Upper lobe of left lung (tissue), 6 donors: ENCODE data around the gene SERPINA12. TPM values are rescaled to one million over a fixed set of nuclear protein-coding genes. Genes with fewer than 3 reads are reported as not detected.
A peak's percentile ranks its signal among the peaks of the same experiment; 100 is the strongest.

ENCODE experiments used
- ATAC-seq, 2 donors: fragments of 200-7000 bp; cut with Tn5 transposase; one replicate each; pipeline ENCODE4 v1.9.1; 2022; ENCODE audit warnings: mild to moderate bottlenecking in 2 of 2, moderate library complexity in 2 of 2; ENCODE audit not compliant: low FRiP score in 2 of 2
- DNase-seq, 2 donors: peaks; one replicate each; pipeline ENCODE4 v3.0.0-alpha.2; 2019 to 2020
- H3K27ac ChIP-seq, 4 donors: fragments of 200-600 bp; sonication (generic); one replicate each; pipeline ENCODE4 v1.5.1; 2016 to 2019
- H3K27me3 ChIP-seq, 4 donors: fragments of 200-600 bp; sonication (generic); one replicate each; pipeline ENCODE4 v1.5.1; 2017 to 2019
- H3K36me3 ChIP-seq, 4 donors: fragments of 200-600 bp; sonication (generic); one replicate each; pipeline ENCODE4 v1.5.1; 2016 to 2019
- H3K4me1 ChIP-seq, 4 donors: fragments of 200-600 bp; sonication (generic); one replicate each; pipeline ENCODE4 v1.5.1; 2018 to 2019
- H3K4me3 ChIP-seq, 4 donors: fragments of 200-600 bp; sonication (generic); one replicate each; pipeline ENCODE4 v1.5.1; 2017 to 2019; ENCODE audit warnings: mild to moderate bottlenecking in 2 of 4, moderate library complexity in 1 of 4
- H3K9me3 ChIP-seq, 4 donors: fragments of 200-600 bp; sonication (generic); one replicate each; pipeline ENCODE4 v1.5.1; 2018 to 2019
- EP300 ChIP-seq, 4 donors: sonication (generic); formaldehyde crosslinking; IDR thresholded peaks; one replicate each; pipeline ENCODE4 v1.5.1; 2017; ENCODE audit warnings: antibody characterized with exemption in 4 of 4, control low read depth in 2 of 4
- POLR2A ChIP-seq, 4 donors: fragments of 450-650 bp; IDR thresholded peaks; one replicate each; pipeline ENCODE4 v1.5.1; 2016 to 2017; ENCODE audit warnings: antibody characterized with exemption in 4 of 4, mild to moderate bottlenecking in 2 of 4
- POLR2AphosphoS5 ChIP-seq, 2 donors: sonication (generic); formaldehyde crosslinking; IDR thresholded peaks; one replicate each; pipeline ENCODE4 v1.5.1; 2017; ENCODE audit warnings: antibody characterized with exemption in 2 of 2
- WGBS, 2 donors: methylation state at CpG; one replicate each; pipeline ENCODE4 v1.1.5; 2017 to 2018; 5-methylcytosine and 5-hydroxymethylcytosine counted together
- total RNA-seq, 6 donors: library from RNA; depleted of rRNA in 4 of 6; stranded (reverse); fragments of >200 nt in 4 of 6; gene quantifications; one replicate each; pipeline versions ENCODE4 v1.1.0 to v1.2.1, GENCODE V29; 2016 to 2021
- TF ChIP-seq, protein P1 (sequence below), 6 experiments: fragments of 450-650 bp in 4 of 6; fragments of 200-600 bp in 2 of 6; sonication (generic) in 2 of 6; IDR thresholded peaks; one replicate each; pipeline ENCODE4 v1.5.1; 2016 to 2019; ENCODE audit warnings: antibody characterized with exemption in 6 of 6
- donor health status: DM: no; HTN: no; CAD: no; lungs with moderate emphysema.
- donor health status: DM: no; HTN: yes; CAD: no; lungs with severe emphysema.

SERPINA12 gene, protein sequence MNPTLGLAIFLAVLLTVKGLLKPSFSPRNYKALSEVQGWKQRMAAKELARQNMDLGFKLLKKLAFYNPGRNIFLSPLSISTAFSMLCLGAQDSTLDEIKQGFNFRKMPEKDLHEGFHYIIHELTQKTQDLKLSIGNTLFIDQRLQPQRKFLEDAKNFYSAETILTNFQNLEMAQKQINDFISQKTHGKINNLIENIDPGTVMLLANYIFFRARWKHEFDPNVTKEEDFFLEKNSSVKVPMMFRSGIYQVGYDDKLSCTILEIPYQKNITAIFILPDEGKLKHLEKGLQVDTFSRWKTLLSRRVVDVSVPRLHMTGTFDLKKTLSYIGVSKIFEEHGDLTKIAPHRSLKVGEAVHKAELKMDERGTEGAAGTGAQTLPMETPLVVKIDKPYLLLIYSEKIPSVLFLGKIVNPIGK
- total RNA-seq: not detected

DNA sequence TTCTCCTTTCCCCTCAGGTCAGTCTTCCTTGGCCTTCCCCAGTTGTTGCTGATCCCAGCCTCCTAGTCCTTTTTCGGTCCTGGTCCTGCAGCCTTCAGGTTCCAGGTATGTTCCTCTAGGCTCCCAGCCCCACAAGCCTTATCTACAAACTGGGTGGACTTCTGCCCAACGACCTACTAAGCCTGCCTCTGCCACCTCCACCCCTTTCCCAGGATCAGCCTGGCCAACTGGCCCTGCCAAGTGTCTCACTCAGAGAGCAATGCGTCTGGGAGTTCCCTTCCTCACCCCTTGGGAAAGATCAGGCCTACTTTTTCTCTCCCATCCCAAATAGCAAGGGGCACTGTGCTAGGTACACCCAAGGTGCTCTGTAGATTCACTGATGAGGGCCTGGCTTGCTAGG is at the start of gene SERPINA12:
SERPINA12 (minus strand) TSS at position 114 of the 400 bp plus-strand sequence. CDS start 11,072 bp downstream, outside the sequence.
- ATAC-seq: no peak
- Histone ChIP-seq H3K9me3 (no peaks in the 10 kb centered on the region), H3K27me3 (no peaks in the 10 kb centered on the region), H3K4me3 (no peak within 1 kb of the TSS), H3K4me1 (no peaks in the 10 kb centered on the region), H3K36me3 (no peaks in the 10 kb centered on the region), H3K27ac (no peak within 1 kb of the TSS)
- no peak for DNase-seq
- WGBS, 2 donors: 71 to 73% methylated on average over 3 of the region's 3 CpGs
- TF ChIP-seq, protein P1, sequence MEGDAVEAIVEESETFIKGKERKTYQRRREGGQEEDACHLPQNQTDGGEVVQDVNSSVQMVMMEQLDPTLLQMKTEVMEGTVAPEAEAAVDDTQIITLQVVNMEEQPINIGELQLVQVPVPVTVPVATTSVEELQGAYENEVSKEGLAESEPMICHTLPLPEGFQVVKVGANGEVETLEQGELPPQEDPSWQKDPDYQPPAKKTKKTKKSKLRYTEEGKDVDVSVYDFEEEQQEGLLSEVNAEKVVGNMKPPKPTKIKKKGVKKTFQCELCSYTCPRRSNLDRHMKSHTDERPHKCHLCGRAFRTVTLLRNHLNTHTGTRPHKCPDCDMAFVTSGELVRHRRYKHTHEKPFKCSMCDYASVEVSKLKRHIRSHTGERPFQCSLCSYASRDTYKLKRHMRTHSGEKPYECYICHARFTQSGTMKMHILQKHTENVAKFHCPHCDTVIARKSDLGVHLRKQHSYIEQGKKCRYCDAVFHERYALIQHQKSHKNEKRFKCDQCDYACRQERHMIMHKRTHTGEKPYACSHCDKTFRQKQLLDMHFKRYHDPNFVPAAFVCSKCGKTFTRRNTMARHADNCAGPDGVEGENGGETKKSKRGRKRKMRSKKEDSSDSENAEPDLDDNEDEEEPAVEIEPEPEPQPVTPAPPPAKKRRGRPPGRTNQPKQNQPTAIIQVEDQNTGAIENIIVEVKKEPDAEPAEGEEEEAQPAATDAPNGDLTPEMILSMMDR (IDR thresholded peaks at IDR 0.05): no peak
- TF ChIP-seq POLR2A (IDR thresholded peaks at IDR 0.05): no peak
- TF ChIP-seq POLR2AphosphoS5 (IDR thresholded peaks at IDR 0.05): no peak
- TF ChIP-seq EP300 (IDR thresholded peaks at IDR 0.05): no peak

DNA sequence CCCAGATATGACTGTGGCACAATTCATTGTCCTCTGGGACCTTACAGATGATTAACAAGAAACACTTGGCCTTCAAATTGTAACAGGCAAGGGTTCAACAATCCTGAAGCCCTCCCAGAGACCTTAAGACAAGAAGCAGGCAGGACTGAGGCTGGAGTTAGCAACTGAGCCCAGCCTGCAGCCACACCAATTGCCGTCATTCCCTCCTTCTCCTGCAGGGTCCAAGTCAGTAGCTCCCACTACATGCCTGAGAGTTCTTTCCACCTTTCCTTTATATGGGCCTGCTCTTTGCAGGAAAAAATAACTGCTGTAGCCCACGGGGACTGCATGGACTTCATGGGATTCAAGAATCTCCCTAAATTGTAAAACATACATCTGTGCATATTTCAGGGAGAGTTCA is 49.6 kb upstream of the SERPINA12 start:
- ATAC-seq (no peak), DNase-seq (peak in 1 of 2 donors; percentile 3)
- no peak overlapping the region for H3K4me3 ChIP-seq
- H3K27me3 ChIP-seq: no peaks in the 10 kb centered on the region
- H3K4me1 ChIP-seq: no peaks in the 10 kb centered on the region
- TF ChIP-seq EP300 (IDR thresholded peaks at IDR 0.05) (no peak), POLR2AphosphoS5 (IDR thresholded peaks at IDR 0.05) (no peak), POLR2A (IDR thresholded peaks at IDR 0.05) (no peak)
- TF ChIP-seq, protein P1 (IDR thresholded peaks at IDR 0.05): no peak
- H3K36me3 ChIP-seq: no peaks in the 10 kb centered on the region
- no peaks in the 10 kb centered on the region for H3K9me3 ChIP-seq
- WGBS, 2 donors: 63 to 81% methylated on average over 2 of the region's 2 CpGs
- no peak overlapping the region for H3K27ac ChIP-seq

DNA sequence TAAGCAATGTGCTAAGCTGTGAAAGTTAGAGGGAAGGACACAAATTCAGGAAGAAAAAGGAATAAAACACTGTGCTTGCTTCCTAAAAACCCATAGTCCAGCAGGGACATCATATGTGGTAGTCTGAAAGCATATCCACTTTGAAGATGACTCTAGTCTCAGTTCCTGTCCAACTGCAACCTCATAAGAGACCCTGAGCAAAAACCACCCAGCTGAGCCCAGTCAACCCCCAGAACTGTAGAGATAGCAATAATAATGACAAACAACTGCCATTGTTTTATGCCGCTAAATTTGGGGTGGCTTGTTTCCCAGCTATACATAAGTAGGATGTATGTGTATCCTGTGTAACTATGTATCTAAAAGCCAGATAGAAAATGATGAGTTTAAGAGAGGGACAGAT is 48.1 kb upstream of the SERPINA12 start:
- no peak for ATAC-seq

DNA sequence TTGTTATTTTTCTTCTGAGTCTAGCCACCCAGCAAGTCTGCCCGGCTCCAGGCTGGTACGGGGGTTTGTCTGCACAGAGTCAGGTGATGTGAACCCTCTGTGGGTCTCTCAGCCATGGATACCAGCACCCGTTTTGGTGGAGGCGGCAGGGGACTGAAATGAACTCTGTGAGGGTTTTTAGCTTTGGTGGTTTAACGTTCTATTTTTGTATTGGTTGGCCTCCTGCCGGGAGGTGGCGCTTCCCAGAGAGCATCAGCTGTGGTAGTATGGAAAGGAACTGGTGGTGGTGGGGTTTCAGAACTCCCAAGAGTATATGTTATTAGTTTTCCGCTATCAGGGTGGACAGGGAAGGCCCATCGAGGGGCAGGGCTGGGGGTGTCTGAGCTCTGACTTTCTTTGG is 46.7 kb upstream of the SERPINA12 start:
- no peak overlapping the region for H3K27ac ChIP-seq
- H3K4me3 ChIP-seq: no peak overlapping the region
- 87 to 95% methylated on average over 9 of the region's 9 CpGs for WGBS, 2 donors
- no peaks in the 10 kb centered on the region for H3K4me1 ChIP-seq
- no peaks in the 10 kb centered on the region for H3K27me3 ChIP-seq
- DNase-seq (no peak), ATAC-seq (no peak)
- H3K9me3 ChIP-seq: no peaks in the 10 kb centered on the region
- H3K36me3 ChIP-seq: no peaks in the 10 kb centered on the region
- TF ChIP-seq, protein P1 (IDR thresholded peaks at IDR 0.05): no peak
- TF ChIP-seq POLR2AphosphoS5 (IDR thresholded peaks at IDR 0.05) (no peak), EP300 (IDR thresholded peaks at IDR 0.05) (no peak), POLR2A (IDR thresholded peaks at IDR 0.05) (no peak)

More for the DNA sequence above, 48.1 kb upstream of the SERPINA12 start:
- no peak for DNase-seq
- WGBS, 2 donors: 86 to 87% methylated on average over 1 of the region's 1 CpG
- Histone ChIP-seq H3K4me3 (no peak overlapping the region), H3K9me3 (no peaks in the 10 kb centered on the region), H3K27ac (no peak overlapping the region), H3K27me3 (no peaks in the 10 kb centered on the region), H3K36me3 (no peaks in the 10 kb centered on the region), H3K4me1 (no peaks in the 10 kb centered on the region)
- TF ChIP-seq POLR2A (IDR thresholded peaks at IDR 0.05): no peak

DNA sequence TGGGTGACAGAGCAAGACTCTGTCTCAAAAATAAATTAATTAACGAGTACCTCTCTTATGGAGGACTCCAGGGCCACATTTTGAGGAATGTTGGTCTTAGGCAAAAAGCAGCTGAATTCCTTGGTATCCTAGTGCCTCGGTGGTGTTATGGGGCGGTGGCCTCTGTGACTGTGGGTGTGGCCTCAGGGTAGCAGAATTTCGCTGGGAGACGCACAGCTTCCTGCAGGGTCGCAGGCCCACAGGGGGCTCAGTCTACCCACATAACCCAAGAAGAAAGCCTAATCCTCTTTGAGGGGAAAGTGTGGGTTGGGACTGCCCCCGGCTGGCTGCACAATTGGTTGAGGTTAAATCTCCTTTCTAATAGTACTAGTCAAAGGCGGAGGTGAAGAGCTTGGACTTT is 40.8 kb upstream of the SERPINA12 start:
- no peak for DNase-seq

More for the DNA sequence above, 40.8 kb upstream of the SERPINA12 start:
- no peak overlapping the region for H3K27ac ChIP-seq
- no peak for ATAC-seq
- no peaks in the 10 kb centered on the region for H3K4me1 ChIP-seq
- H3K27me3 ChIP-seq: no peaks in the 10 kb centered on the region
- no peak for TF ChIP-seq POLR2AphosphoS5 (IDR thresholded peaks at IDR 0.05)
- TF ChIP-seq EP300 (IDR thresholded peaks at IDR 0.05): no peak
- TF ChIP-seq, protein P1 (IDR thresholded peaks at IDR 0.05): no peak
- TF ChIP-seq POLR2A (IDR thresholded peaks at IDR 0.05): no peak
- H3K9me3 ChIP-seq: peaks cover 0 to 4% (median 0%) of the 10 kb centered on the region in 4 donors
- no peaks in the 10 kb centered on the region for H3K36me3 ChIP-seq
- WGBS, 2 donors: 70 to 72% methylated on average over 5 to 8 of the region's 8 CpGs
- H3K4me3 ChIP-seq: no peak overlapping the region
